ENCODE data around the gene SAA1.

SAA1 gene

GRCh38 chr11:18314784-18315523, 48.9 kb downstream of the SAA1 start:
- ATAC-seq (no peak), DNase-seq (no peak)
- Mint-ChIP-seq H3K27ac (peak overlapping the region in 1 of 2 donors; percentile 42), H3K4me1 (peaks cover 41% of the 10 kb centered on the region), H3K4me3 (no peak overlapping the region), H3K9me3 (no peaks in the 10 kb centered on the region), H3K27me3 (no peaks in the 10 kb centered on the region)

- Mint-ChIP-seq H3K4me3 (no peak overlapping the region), H3K27ac (no peak overlapping the region), H3K9me3 (no peaks in the 10 kb centered on the region), H3K27me3 (no peaks in the 10 kb centered on the region), H3K4me1 (peaks cover 50% of the 10 kb centered on the region)
- DNase-seq (no peak), ATAC-seq (no peak)
Observed at GRCh38 chr11:18315893-18316292, 49.8 kb downstream of the SAA1 start.

DNA sequence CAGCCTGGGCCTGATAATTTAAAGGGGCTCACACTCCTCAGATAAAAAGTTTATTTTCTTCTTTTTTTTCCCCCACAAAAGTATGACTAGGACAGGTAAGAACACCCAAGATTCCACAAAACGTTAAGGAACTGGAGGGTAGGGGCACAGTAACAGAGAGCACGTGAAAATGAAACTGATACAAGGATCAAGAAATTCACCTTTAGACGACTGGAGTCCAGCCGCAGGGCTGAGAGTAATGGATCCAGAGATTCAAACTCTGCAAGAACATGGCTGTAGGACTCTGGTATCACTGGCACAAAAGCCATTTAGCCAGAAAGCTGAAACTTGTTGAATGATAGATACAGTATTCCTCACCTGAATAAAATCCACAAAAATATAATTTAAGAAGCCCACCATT, 51.5 kb downstream of the SAA1 start:
- H3K27me3 Mint-ChIP-seq = no peaks in the 10 kb centered on the region
- no peaks in the 10 kb centered on the region for H3K9me3 Mint-ChIP-seq
- ATAC-seq = no peak
- peaks cover 55% of the 10 kb centered on the region for H3K4me1 Mint-ChIP-seq
- DNase-seq = no peak
- no peak overlapping the region for H3K4me3 Mint-ChIP-seq
- H3K27ac Mint-ChIP-seq = no peak overlapping the region

All from stimulated activated naive CD8-positive, alpha-beta T cell treated with anti-CD3 and anti-CD28 coated beads, Interleukin-15, amount 100 ng/mL, for 72 hours (primary cell).